ENCODE data around the gene MCL1.

Gene MCL1

DNA sequence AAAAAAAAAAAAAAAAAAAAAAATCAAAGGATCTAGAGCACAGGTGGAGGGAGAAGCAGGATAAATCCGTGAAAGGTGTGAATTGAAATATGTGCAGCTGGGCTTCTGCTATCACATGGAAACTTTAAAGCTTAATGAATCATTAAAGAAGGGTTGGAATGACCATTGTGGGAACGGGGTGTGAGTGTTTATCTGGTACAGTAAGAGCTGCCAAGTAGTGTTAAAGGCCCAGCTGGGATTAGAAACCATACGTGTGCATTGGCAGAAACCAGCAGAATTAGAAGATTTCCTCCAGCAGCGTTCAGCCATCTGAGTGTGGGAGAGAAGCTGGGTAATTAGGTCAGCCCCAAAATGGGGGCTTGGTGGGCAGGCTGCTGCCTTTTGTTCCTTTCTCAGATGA, 50.4 kb downstream of the MCL1 start:
- no peak overlapping the region for H3K4me3 ChIP-seq (replicated peaks; ENCODE audit: low read depth, low read length)
- no peak for DNase-seq (ENCODE audit: extremely low read depth, low read depth)
- TF ChIP-seq, protein P1, sequence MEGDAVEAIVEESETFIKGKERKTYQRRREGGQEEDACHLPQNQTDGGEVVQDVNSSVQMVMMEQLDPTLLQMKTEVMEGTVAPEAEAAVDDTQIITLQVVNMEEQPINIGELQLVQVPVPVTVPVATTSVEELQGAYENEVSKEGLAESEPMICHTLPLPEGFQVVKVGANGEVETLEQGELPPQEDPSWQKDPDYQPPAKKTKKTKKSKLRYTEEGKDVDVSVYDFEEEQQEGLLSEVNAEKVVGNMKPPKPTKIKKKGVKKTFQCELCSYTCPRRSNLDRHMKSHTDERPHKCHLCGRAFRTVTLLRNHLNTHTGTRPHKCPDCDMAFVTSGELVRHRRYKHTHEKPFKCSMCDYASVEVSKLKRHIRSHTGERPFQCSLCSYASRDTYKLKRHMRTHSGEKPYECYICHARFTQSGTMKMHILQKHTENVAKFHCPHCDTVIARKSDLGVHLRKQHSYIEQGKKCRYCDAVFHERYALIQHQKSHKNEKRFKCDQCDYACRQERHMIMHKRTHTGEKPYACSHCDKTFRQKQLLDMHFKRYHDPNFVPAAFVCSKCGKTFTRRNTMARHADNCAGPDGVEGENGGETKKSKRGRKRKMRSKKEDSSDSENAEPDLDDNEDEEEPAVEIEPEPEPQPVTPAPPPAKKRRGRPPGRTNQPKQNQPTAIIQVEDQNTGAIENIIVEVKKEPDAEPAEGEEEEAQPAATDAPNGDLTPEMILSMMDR (IDR thresholded peaks at IDR 0.05; ENCODE audit: low read depth, low read length, missing control alignments), result no peak

DNA sequence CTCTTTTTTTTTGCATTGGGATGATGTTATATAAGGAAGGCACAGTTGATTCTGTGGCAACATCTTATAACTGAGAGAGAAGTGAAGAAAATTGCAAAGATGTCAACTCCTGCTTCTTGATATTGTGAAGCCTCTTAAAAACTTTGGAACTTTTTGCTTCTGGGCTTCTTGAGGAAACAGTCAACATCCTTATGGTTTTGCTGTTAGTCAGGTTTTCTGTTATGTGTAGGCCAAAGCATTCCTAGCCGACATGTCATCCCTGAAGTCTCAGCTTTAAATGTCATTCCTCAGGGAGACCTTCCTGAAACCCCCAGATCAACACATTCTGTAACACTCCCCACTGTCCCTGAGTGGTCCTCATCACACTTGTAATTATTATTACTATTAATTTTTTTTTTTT, 51.2 kb downstream of the MCL1 start:
- TF ChIP-seq, protein P1 (IDR thresholded peaks at IDR 0.05; ENCODE audit: low read depth, low read length, missing control alignments), result no peak
- DNase-seq (ENCODE audit: extremely low read depth, low read depth), result no peak
- H3K4me3 ChIP-seq (replicated peaks; ENCODE audit: low read depth, low read length), result no peak overlapping the region

DNA sequence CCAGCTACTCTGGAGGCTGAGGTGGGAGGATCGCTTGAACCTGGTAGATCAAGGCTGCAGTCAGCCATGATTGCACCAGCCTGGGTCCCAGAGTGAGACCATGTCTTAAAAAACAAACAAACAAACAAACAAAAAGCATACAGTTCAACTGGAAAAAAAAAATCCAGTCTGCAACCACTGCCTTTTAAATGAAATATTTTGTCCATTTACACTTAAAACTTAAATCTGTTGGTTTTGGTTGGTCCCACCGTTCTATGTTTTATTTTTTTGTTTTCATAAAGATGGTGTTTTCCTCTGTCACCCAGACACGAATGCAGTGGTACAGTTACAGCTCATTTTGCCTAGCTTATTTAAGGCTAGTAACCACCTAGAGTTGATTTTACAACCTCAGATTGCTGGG, 54.1 kb downstream of the MCL1 start:
- no peak for DNase-seq (ENCODE audit: extremely low read depth, low read depth)

More for the DNA sequence above, 54.1 kb downstream of the MCL1 start:
- H3K4me3 ChIP-seq (replicated peaks; ENCODE audit: low read depth, low read length), result no peak overlapping the region
- TF ChIP-seq, protein P1 (IDR thresholded peaks at IDR 0.05; ENCODE audit: low read depth, low read length, missing control alignments), result no peak
